Hematopoietic multipotent progenitor cell (in vitro differentiated cells): Measurements from ENCODE around the gene PRSS33. TPM values are rescaled to one million over a fixed set of nuclear protein-coding genes. Genes with fewer than 3 reads are reported as not detected.
A peak's percentile ranks its signal among the peaks of the same experiment; 100 is the strongest.

ENCODE experiments used
- DNase-seq, 3 donors: peaks; one replicate each; pipeline ENCODE4 v3.0.0-alpha.2; 2011 to 2015; ENCODE audit warnings: low read depth in 2 of 3, low spot score in 2 of 3
- total RNA-seq: library from RNA; depleted of rRNA; stranded (reverse); fragments of >200 nt; gene quantifications from one replicate; pipeline ENCODE4 v1.2.3, GENCODE V29; 2012

PRSS33 gene
- total RNA-seq, 1 donor: not detected

GRCh38 chr16:2821487-2822157 is 34.3 kb upstream of the PRSS33 start:
- DNase-seq: no peak

GRCh38 chr16:2820836-2821486 is 33.6 kb upstream of the PRSS33 start:
- no peak for DNase-seq

GRCh38 chr16:2819939-2820835 is 32.8 kb upstream of the PRSS33 start:
- DNase-seq: no peak

GRCh38 chr16:2819179-2819938 is 32.0 kb upstream of the PRSS33 start:
- DNase-seq: no peak

DNA sequence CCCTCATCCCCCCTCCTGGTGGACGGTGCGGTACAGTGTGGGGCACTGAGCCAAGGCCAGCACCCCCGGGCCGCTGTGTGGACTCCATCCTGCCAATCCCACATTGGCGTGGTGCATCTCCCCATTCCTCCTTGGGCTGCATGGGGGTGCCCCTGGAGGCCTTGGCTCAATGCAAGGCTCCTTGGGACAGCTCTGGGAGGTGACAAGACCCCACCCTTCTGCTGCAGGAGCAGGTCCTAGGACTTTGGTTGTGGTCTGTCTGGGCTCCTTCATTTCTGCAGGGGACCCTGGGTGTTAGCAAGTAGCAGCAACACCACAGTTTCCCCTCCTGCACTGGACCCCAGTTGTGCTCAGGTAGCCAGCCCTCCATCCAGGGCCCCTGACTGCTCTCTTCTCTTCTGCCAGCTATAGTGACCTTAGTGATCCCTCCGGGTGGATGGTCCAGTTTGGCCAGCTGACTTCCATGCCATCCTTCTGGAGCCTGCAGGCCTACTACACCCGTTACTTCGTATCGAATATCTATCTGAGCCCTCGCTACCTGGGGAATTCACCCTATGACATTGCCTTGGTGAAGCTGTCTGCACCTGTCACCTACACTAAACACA is 31.0 kb upstream of the PRSS33 start:
- DNase-seq: no peak

- no peak for DNase-seq
Measured at GRCh38 chr16:2817340-2818271, 30.2 kb upstream of the PRSS33 start.

GRCh38 chr16:2816751-2817339 is 29.5 kb upstream of the PRSS33 start, which contains the start of gene PRSS21:
Gene PRSS21 (plus strand): TSS chr16:2817237. CDS start chr16:2817269, 32 bp downstream.
- DNase-seq: peak in 2 of 3 donors; percentile 19 to 21

DNA sequence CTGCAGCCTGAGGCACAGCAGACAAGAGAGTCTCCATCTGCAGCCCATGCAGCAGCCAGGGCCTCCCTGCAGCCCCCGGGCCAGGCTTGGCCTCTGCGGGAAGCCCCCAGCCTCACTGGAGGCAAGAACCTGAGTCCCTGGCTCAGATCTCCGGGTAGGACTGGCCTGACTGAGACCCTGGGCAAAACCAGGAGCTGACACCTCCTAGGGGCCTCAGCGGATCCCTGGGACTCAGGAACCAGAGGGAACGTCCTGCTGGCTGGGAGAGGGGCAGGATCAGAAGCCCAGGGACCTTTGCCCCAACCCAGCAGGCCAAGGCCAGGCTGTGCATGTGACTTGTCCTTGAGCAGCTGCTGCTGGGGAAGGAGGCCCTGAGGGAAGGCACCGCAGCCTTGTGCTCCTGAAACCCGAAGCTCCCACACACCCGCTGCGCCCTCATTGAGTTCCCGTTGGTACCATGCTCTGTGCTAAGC is 28.0 kb upstream of the PRSS33 start:
- no peak for DNase-seq

DNA sequence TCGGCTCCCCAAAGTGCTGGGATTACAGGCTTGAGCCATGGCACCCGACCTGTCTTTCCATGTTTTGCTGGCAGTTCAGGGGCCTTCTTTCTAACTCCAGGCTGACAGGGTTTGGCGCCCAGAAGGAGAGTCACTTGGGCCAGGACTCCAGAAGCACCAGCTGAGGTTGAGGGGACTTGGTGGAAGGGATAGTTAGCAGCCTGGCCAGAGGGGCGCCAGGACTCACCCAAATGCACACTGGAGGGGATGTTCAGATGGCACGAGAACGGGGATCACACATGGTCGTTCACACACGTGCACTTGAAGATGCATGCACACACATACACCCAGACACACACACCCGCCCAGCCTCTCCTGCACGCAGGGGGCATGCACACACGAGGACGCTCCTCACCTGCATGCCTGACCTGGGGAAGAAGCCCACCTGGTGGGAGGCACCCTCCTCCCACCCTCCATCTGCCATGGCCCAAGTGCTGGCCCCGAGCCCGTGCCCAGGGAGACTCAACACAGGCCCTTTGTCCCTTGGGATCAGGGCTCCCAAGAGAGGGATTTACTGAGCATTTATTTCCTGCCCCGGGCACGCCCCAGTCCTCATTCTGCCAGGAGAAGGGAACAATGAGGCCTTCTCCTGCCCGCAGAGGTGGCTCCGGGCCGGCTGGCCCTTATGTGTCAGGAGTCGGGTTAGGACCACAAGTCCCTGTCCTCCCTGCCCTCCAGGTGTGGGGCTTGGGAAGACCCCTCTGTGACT is 27.4 kb upstream of the PRSS33 start:
- no peak for DNase-seq

DNA sequence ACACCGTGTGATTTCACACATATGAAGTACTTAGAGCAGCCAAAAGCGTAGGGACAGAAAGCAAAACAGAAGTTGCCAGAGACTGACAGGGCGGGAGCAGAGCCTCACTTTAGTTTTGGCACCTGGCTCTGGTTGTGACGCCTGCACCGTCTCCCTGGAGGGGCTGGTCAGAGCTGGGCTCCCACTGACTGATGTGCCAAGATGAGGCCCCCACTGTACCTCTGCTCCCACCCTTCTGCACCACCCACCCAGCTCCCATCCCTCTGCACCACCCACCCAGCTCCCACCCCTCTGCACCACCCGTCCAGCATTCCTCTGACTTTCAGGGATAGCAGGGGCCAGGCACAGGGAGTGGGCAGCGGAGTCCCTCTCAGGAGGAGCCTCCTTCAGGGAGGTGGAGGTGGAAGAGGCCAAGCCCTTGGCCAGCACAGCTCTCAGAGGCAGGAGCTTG is 26.4 kb upstream of the PRSS33 start:
- no peak for DNase-seq

DNA sequence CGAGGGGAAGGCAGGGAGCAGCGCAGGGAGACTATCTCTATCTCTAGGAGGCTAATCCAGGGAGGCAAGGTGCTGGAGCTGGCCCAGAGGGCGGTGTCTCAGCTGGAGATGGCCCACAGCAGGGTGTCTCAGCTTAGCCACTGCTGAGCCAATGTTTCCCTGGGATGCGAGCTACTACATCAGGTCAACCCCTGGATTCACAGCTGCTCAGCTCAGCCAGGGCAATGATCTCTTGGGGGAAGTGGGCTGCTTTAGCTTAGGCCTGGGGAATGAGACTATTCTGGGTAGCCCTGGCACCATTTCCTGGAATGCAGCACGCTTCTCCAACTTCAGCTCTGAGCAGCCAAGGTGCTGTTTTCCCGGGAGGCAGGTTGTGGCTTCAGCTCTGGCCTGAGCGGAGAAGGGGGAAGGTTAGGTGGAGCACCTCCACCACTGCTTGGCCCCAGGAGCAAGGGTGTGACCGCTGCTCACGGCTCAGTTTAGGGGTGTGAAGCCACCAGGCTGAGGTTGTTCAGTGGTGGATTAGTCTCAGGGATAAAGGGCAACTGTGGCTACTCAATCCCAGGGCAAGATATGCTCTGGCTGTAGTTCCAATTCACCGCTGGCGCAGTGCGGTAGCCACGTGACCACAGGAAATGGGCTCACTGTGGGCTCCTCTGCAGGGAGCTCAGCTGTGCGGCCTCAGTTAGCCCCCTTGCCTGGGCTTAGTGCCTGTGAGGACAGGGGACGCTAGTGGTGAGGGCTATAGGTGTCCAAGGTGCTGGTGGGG is 24.5 kb upstream of the PRSS33 start:
- DNase-seq: no peak

DNA sequence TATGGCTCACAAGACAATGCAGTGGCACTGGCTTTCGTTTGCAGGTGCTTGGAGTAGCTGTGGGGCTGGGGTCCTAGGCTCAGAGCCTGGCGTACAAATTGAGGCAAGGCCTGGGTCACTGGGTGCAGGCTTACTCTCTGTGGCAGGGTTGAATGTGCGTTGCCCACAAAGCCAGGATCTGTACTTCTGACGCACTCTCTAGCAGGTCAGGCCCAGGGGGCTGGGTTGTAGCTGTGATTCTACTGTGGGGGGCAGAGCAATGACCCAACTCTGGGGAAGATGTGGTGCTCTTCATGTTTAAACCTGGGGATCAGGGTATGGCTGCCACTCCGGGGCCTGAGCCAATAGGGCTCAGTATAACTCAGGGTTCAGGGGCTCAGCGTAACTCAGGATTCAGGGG is 23.3 kb upstream of the PRSS33 start:
- no peak for DNase-seq

GRCh38 chr16:2809149-2809760 is 21.9 kb upstream of the PRSS33 start:
- no peak for DNase-seq

- DNase-seq: no peak
Measured at GRCh38 chr16:2808181-2808580, 20.8 kb upstream of the PRSS33 start.

- DNase-seq: no peak
Measured at GRCh38 chr16:2806286-2806685, 18.9 kb upstream of the PRSS33 start.

- no peak for DNase-seq
Measured at GRCh38 chr16:2804728-2805127, 17.4 kb upstream of the PRSS33 start.
